Subcutaneous adipose tissue (tissue), 4 donors: ENCODE measurements around the gene SLC6A17. TPM values are rescaled to one million over a fixed set of nuclear protein-coding genes. Genes with fewer than 3 reads are reported as not detected.

ENCODE experiments used
- CTCF ChIP-seq: fragments of 450-650 bp; IDR thresholded peaks from one replicate; pipeline ENCODE4 v1.5.1; 2016; ENCODE audit warnings: low read depth, mild to moderate bottlenecking, control low read depth, antibody characterized with exemption, moderate library complexity
- total RNA-seq, 4 donors: library from RNA; depleted of rRNA; stranded (reverse); fragments of >200 nt; gene quantifications; one replicate each; pipeline ENCODE4 v1.1.0, GENCODE V29; 2016

The SLC6A17 gene
- total RNA-seq, 4 donors from 2014 or later: under 0.01 TPM; not detected in 3

GRCh38 chr1:110135246-110135645 lies 15.0 kb upstream of the SLC6A17 start:
- TF ChIP-seq CTCF: no peak

- TF ChIP-seq CTCF: no peak
These were observed 14.6 kb upstream of the SLC6A17 start for GRCh38 chr1:110135666-110136065.

- TF ChIP-seq CTCF: no peak
These were observed 13.4 kb upstream of the SLC6A17 start for GRCh38 chr1:110136911-110137310.

- no peak for TF ChIP-seq CTCF
These were observed 11.3 kb upstream of the SLC6A17 start for GRCh38 chr1:110138956-110139355.

- no peak for TF ChIP-seq CTCF
These were observed 5.9 kb upstream of the SLC6A17 start for GRCh38 chr1:110144366-110144765.

GRCh38 chr1:110148961-110149360 lies 1.3 kb upstream of the SLC6A17 start:
- TF ChIP-seq CTCF: no peak

GRCh38 chr1:110151175-110151669 lies 928 bp downstream of the SLC6A17 start:
- no peak for TF ChIP-seq CTCF
